T-helper 2 cell treated with Interferon-gamma antibody and Interleukin-4, amounts not matched to agents 5 μg/mL and 100 μg/mL, for 36 hours (primary cell): ENCODE data around the gene FAM170A.

ENCODE experiments used
- DNase-seq: peaks from one replicate; pipeline ENCODE4 v3.0.0; 2021; ENCODE audit warnings: low spot score
- H3K27ac Mint-ChIP-seq: one replicate; pipeline ENCODE4 v1.8.0; 2021; ENCODE audit warnings: mild to moderate bottlenecking, mixed read lengths
- H3K27me3 Mint-ChIP-seq: one replicate; pipeline ENCODE4 v1.8.0; 2021; ENCODE audit warnings: low read depth, mixed read lengths
- H3K36me3 Mint-ChIP-seq: one replicate; pipeline ENCODE4 v1.8.0; 2021; ENCODE audit warnings: low read depth, mixed read lengths
- H3K4me1 Mint-ChIP-seq: one replicate; pipeline ENCODE4 v1.8.0; 2021; ENCODE audit warnings: low read depth, mixed read lengths
- H3K4me3 Mint-ChIP-seq: one replicate; pipeline ENCODE4 v1.8.0; 2022; ENCODE audit warnings: mild to moderate bottlenecking, moderate library complexity, mixed read lengths
- H3K9me3 Mint-ChIP-seq: one replicate; pipeline ENCODE4 v1.8.0; 2021; ENCODE audit warnings: mixed read lengths

FAM170A gene

GRCh38 chr5:119629339-119629738 is at the start of gene FAM170A:
TSS of gene FAM170A (plus strand) at chr5:119629558. CDS start at chr5:119629769, 211 bp downstream.
- Mint-ChIP-seq H3K4me1 (no peaks in the 10 kb centered on the region), H3K9me3 (no peaks in the 10 kb centered on the region), H3K4me3 (no peak within 1 kb of the TSS), H3K27me3 (peaks cover 3% of the 10 kb centered on the region), H3K36me3 (no peaks in the 10 kb centered on the region), H3K27ac (no peak within 1 kb of the TSS)
- no peak for DNase-seq

- H3K36me3 Mint-ChIP-seq = no peaks in the 10 kb centered on the region
- H3K4me3 Mint-ChIP-seq = no peak overlapping the region
- H3K27me3 Mint-ChIP-seq = peaks cover 2% of the 10 kb centered on the region
- H3K27ac Mint-ChIP-seq = no peak overlapping the region
- no peak for DNase-seq
- H3K9me3 Mint-ChIP-seq = no peaks in the 10 kb centered on the region
- no peaks in the 10 kb centered on the region for H3K4me1 Mint-ChIP-seq
Observed at GRCh38 chr5:119582987-119583386, 46.4 kb upstream of the FAM170A start.

- no peaks in the 10 kb centered on the region for H3K36me3 Mint-ChIP-seq
- H3K27me3 Mint-ChIP-seq = peaks cover 2% of the 10 kb centered on the region
- H3K4me1 Mint-ChIP-seq = no peaks in the 10 kb centered on the region
- H3K4me3 Mint-ChIP-seq = no peak overlapping the region
- H3K9me3 Mint-ChIP-seq = no peaks in the 10 kb centered on the region
- no peak for DNase-seq
- H3K27ac Mint-ChIP-seq = no peak overlapping the region
Observed at GRCh38 chr5:119583684-119584083, 45.7 kb upstream of the FAM170A start.

DNA sequence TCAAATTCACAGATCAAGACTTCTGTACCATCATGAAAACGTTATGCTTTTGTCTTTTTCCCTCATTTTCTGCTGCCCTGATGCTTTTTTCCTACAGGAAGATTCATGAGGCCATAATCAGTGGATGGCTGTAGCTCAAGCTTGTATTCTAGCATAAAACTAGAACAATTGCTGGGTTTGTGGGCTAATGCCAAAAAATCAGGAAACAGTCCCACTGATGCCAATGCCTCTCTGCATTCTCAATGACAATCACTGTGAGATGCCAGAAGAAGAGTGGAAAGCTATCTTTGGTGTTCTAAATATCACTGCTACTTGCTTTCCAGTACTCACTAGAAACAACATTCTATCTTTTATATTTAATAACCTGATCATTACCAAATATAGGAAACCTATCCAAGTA is 33.3 kb upstream of the FAM170A start:
- Mint-ChIP-seq H3K36me3 (no peaks in the 10 kb centered on the region), H3K4me1 (no peaks in the 10 kb centered on the region), H3K27ac (no peak overlapping the region), H3K27me3 (no peaks in the 10 kb centered on the region), H3K4me3 (no peak overlapping the region), H3K9me3 (peaks cover 3% of the 10 kb centered on the region)
- no peak for DNase-seq

DNA sequence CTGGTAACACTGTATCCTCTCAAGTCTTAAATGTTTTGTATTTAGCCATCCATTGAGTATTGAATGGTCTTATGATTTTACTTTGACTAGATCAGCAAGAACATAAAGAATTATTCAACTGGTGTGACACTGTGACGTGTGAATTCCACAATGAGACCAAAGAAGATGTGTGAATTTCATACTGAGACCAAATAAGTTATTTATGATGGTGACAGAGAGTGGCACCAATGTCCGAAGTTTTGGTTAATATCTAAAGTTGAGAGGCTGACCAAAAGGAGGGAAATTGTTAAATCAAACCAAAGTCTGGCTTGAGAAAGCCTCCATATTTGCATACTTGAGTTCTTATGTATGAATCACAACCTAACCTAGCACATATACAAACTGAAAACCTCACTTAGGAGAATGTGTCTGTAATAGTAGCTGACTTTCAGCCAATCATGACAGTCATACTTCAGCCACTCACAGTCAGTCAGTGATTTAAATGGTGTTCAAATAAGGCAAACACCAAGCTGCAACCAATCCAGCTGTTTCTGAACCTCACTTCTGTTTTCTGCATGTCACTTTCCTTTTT is 31.5 kb upstream of the FAM170A start:
- Mint-ChIP-seq H3K27ac (no peak overlapping the region), H3K9me3 (peaks cover 3% of the 10 kb centered on the region), H3K4me1 (no peaks in the 10 kb centered on the region), H3K36me3 (no peaks in the 10 kb centered on the region), H3K4me3 (no peak overlapping the region), H3K27me3 (no peaks in the 10 kb centered on the region)
- DNase-seq = no peak

DNA sequence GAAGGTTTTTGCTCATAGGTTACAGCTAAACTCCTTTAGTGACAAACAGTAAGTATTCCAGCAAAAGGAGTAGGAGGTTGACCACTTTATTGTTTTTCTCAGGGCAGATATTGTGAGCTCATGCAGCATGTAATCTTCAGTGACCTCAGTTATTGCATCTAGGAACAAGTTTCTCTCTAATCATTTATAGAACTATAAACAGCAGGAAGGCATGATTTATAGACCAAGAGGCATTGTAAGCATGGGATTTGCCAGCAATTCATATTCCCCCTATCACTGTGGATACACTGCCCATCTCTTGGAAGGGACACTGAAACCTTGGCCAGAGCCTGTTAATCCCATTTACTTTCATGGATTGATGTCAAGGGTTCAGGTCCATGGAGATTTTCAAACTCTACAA is 15.4 kb upstream of the FAM170A start:
- DNase-seq = no peak
- H3K4me1 Mint-ChIP-seq = no peaks in the 10 kb centered on the region
- no peaks in the 10 kb centered on the region for H3K9me3 Mint-ChIP-seq
- H3K27ac Mint-ChIP-seq = no peak overlapping the region
- H3K4me3 Mint-ChIP-seq = no peak overlapping the region
- no peaks in the 10 kb centered on the region for H3K36me3 Mint-ChIP-seq
- no peaks in the 10 kb centered on the region for H3K27me3 Mint-ChIP-seq

GRCh38 chr5:119614838-119615237 is 14.5 kb upstream of the FAM170A start:
- H3K4me3 Mint-ChIP-seq = no peak overlapping the region
- H3K4me1 Mint-ChIP-seq = no peaks in the 10 kb centered on the region
- H3K27ac Mint-ChIP-seq = no peak overlapping the region
- no peaks in the 10 kb centered on the region for H3K36me3 Mint-ChIP-seq
- H3K9me3 Mint-ChIP-seq = no peaks in the 10 kb centered on the region
- no peaks in the 10 kb centered on the region for H3K27me3 Mint-ChIP-seq
- no peak for DNase-seq

DNA sequence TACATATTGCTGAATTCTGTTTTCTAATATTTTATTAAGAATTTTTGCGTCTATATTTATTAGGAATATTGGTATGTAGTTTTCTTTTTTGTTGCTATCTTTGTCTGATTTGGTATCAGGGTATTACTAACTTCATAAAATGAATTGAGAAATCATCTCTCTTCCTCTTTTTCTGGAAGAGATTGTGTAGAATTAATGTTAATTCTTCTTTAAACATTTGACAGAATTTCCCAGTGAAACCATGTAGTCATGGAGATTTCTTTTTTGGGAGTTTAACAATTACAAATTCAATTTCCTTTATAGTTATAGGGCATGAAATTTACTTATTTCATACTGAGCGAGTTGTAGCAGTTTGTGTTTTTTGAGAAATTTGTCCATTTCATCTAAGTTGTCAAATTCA is 3.3 kb upstream of the FAM170A start:
- no peak overlapping the region for H3K27ac Mint-ChIP-seq
- H3K27me3 Mint-ChIP-seq = peaks cover 3% of the 10 kb centered on the region
- no peaks in the 10 kb centered on the region for H3K9me3 Mint-ChIP-seq
- H3K4me3 Mint-ChIP-seq = no peak overlapping the region
- H3K4me1 Mint-ChIP-seq = no peaks in the 10 kb centered on the region
- DNase-seq = no peak
- H3K36me3 Mint-ChIP-seq = no peaks in the 10 kb centered on the region

DNA sequence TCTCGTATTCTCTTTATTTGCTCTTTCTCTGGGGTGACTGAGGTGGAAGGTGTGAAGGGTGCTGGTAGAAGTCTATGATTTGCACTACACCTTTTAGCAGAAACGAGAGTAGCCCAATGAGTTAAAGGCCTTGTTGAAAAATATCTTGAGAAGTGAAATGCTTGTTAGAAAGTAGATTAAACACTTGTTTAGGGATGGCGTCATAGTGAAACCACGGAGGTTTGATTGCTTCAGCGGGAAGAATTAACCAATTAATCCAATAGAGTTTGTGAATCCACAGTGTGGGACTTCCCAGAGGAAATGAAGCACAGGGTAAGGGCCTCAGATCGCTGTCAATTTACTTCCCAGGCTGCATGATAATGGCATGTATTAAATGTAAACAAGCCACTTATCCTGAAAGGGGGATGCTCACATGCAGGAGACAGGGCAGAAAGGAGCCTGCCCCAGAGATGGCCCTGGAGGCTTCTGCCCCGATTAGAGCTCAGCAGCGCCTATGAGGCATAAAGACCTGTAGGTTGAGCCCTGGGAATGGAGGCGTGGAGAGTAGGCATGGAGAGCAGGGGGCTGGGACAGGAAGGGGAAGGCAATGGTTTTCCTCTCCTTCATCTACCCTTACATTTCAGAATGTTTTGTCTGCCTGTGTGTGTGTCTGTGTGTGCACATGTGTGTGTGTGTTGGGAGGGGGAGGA is 1.5 kb downstream of the FAM170A start:
- no peaks in the 10 kb centered on the region for H3K36me3 Mint-ChIP-seq
- no peaks in the 10 kb centered on the region for H3K9me3 Mint-ChIP-seq
- H3K27ac Mint-ChIP-seq = no peak overlapping the region
- H3K4me3 Mint-ChIP-seq = no peak overlapping the region
- no peaks in the 10 kb centered on the region for H3K4me1 Mint-ChIP-seq
- DNase-seq = no peak
- H3K27me3 Mint-ChIP-seq = peaks cover 3% of the 10 kb centered on the region

- Mint-ChIP-seq H3K36me3 (no peaks in the 10 kb centered on the region), H3K27ac (no peak overlapping the region), H3K4me1 (no peaks in the 10 kb centered on the region), H3K27me3 (peaks cover 1% of the 10 kb centered on the region), H3K9me3 (no peaks in the 10 kb centered on the region), H3K4me3 (no peak overlapping the region)
- DNase-seq = no peak
Observed at GRCh38 chr5:119631660-119632059, 2.3 kb downstream of the FAM170A start.

- Mint-ChIP-seq H3K27ac (no peak overlapping the region), H3K4me3 (no peak overlapping the region), H3K9me3 (no peaks in the 10 kb centered on the region), H3K4me1 (no peaks in the 10 kb centered on the region), H3K27me3 (no peaks in the 10 kb centered on the region), H3K36me3 (no peaks in the 10 kb centered on the region)
- DNase-seq = no peak
Observed at GRCh38 chr5:119651486-119651885, 22.1 kb downstream of the FAM170A start.

DNA sequence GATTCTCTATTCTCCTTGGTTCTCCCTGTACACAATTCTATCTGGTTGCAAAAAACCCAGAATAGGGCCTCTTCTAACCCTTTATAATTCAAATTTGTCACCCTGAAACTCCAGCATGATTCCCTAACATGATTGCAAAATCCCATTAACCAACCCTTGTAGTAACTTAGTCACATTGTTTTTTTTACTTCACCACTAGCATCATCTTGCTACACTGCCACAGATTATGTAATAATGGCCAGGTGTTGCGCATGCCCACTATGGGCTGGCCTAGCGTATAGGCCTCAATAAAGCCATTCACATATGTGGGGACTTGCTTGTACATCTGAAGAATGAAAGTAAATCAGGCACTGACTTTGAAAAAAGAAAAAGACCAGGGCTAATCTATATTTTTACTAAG is 25.7 kb downstream of the FAM170A start:
- no peaks in the 10 kb centered on the region for H3K9me3 Mint-ChIP-seq
- H3K4me3 Mint-ChIP-seq = no peak overlapping the region
- no peaks in the 10 kb centered on the region for H3K27me3 Mint-ChIP-seq
- no peaks in the 10 kb centered on the region for H3K4me1 Mint-ChIP-seq
- no peak overlapping the region for H3K27ac Mint-ChIP-seq
- DNase-seq = no peak
- no peaks in the 10 kb centered on the region for H3K36me3 Mint-ChIP-seq

- Mint-ChIP-seq H3K9me3 (no peaks in the 10 kb centered on the region), H3K36me3 (no peaks in the 10 kb centered on the region), H3K27me3 (no peaks in the 10 kb centered on the region), H3K4me3 (no peak overlapping the region), H3K27ac (no peak overlapping the region), H3K4me1 (no peaks in the 10 kb centered on the region)
- DNase-seq = no peak
Observed at GRCh38 chr5:119656023-119656422, 26.7 kb downstream of the FAM170A start.

DNA sequence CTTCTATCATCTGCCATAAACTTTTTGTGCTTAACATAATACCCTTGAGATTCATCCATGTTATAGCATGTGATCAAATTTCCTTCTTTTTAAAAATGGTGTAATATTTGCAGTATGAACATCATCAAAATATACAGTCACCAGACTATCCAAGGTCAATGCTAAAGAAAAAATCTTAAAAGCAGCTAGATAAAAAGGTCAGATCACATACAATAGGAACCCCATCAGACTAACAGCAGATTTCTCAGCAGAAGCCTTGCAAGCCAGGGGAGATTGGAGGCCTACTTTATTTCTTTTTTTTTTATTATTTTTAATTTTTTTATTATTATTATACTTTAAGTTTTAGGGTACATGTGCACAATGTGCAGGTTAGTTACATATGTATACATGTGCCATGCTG is 37.2 kb downstream of the FAM170A start:
- no peak overlapping the region for H3K27ac Mint-ChIP-seq
- no peaks in the 10 kb centered on the region for H3K4me1 Mint-ChIP-seq
- H3K27me3 Mint-ChIP-seq = no peaks in the 10 kb centered on the region
- no peak overlapping the region for H3K4me3 Mint-ChIP-seq
- H3K9me3 Mint-ChIP-seq = peaks cover 3% of the 10 kb centered on the region
- DNase-seq = no peak
- H3K36me3 Mint-ChIP-seq = no peaks in the 10 kb centered on the region
